K562 (cell line): ENCODE data around the gene LGALS16.

Experiments used
- CTCF ChIP-seq, 3 experiments: IDR thresholded peaks in 2 of 3; conservative IDR thresholded peaks in 1 of 3; 2 replicates each; pipeline ENCODE4 v1.5.1; 2011 to 2012; ENCODE audit warnings: low read length in 3 of 3, mild to moderate bottlenecking in 3 of 3, control low read depth in 2 of 3, improper control_type of control experiment in 1 of 3, inconsistent platforms in 1 of 3, low read depth in 1 of 3, mixed read lengths in 1 of 3, moderate library complexity in 1 of 3; ENCODE audit not compliant: insufficient read depth in 2 of 3
- MYC ChIP-seq, 2 experiments: fragments of 250-450 bp in 1 of 2; sonication (Bioruptor Pico) in 1 of 2; IDR thresholded peaks; 2 replicates each; pipeline versions ENCODE4 v1.5.1 to v1.6.1; 2012 to 2021; ENCODE audit warnings: low read depth in 2 of 2, borderline replicate concordance in 1 of 2, improper control_type of control experiment in 1 of 2, low read length in 1 of 2, mild to moderate bottlenecking in 1 of 2, moderate library complexity in 1 of 2
- SIN3B ChIP-seq: fragments of 450-650 bp; IDR thresholded peaks from 2 replicates; pipeline ENCODE4 v1.6.1; 2017; ENCODE audit warnings: low read depth, mild to moderate bottlenecking, moderate library complexity
- ZBTB8A ChIP-seq: fragments of 450-650 bp; IDR thresholded peaks from 2 replicates; pipeline ENCODE4 v1.6.1; 2018; ENCODE audit warnings: mild to moderate bottlenecking, moderate library complexity; ENCODE audit not compliant: partially characterized antibody
- ZNF143 ChIP-seq: sonication (generic); formaldehyde crosslinking; IDR thresholded peaks from 2 replicates; pipeline ENCODE4 v1.9.0; 2022; ENCODE audit warnings: mild to moderate bottlenecking, missing genetic modification reagents

GRCh38 chr19:39692166-39692565 is 36.5 kb downstream of the LGALS16 start:
- TF ChIP-seq CTCF (IDR thresholded peaks at IDR 0.05 in 2 of 3, conservative IDR thresholded peaks at IDR 0.05 in 1 of 3; ENCODE audit: insufficient read depth in 2 of 3, low read depth in 1 of 3, low read length in 3 of 3): no peak
- TF ChIP-seq SIN3B: no peak
- no peak for TF ChIP-seq MYC (IDR thresholded peaks at IDR 0.05; ENCODE audit: low read depth, low read length)
- no peak for TF ChIP-seq MYC (CRISPR knock-in tag; IDR thresholded peaks at IDR 0.05; ENCODE audit: borderline replicate concordance, low read depth)
- no peak for TF ChIP-seq ZNF143
- TF ChIP-seq ZBTB8A: no peak
